Activated effector memory CD4-positive, alpha-beta T cell treated with anti-CD3 and anti-CD28 coated beads, Interleukin-2, amount 50 U/mL, for 16 hours (primary cell): ENCODE measurements around the gene PHLPP2.

ENCODE experiments used
- DNase-seq: peaks from one replicate; pipeline ENCODE4 v3.0.0-alpha.2; 2020

Gene PHLPP2

GRCh38 chr16:71669926-71670536 is 54.5 kb downstream of the PHLPP2 start:
- DNase-seq = no peak

- DNase-seq = no peak
These were observed 57.4 kb downstream of the PHLPP2 start for GRCh38 chr16:71666928-71667707.

- DNase-seq = no peak
These were observed 58.2 kb downstream of the PHLPP2 start for GRCh38 chr16:71666264-71666663.

GRCh38 chr16:71659471-71659870 is 65.0 kb downstream of the PHLPP2 start:
- no peak for DNase-seq

- DNase-seq = no peak
These were observed 65.7 kb downstream of the PHLPP2 start for GRCh38 chr16:71658771-71659170.

GRCh38 chr16:71649704-71650103 is 74.8 kb downstream of the PHLPP2 start:
- no peak for DNase-seq

GRCh38 chr16:71648921-71649320 is 75.6 kb downstream of the PHLPP2 start:
- DNase-seq = no peak

GRCh38 chr16:71648162-71648561 is 76.3 kb downstream of the PHLPP2 start:
- no peak for DNase-seq

GRCh38 chr16:71647391-71647790 is 77.1 kb downstream of the PHLPP2 start:
- DNase-seq = no peak

GRCh38 chr16:71645450-71645849 is 79.1 kb downstream of the PHLPP2 start:
- no peak for DNase-seq

- no peak for DNase-seq
These were observed 87.1 kb downstream of the PHLPP2 start for GRCh38 chr16:71637398-71637797.

GRCh38 chr16:71635632-71636031 is 88.9 kb downstream of the PHLPP2 start:
- DNase-seq = no peak

- no peak for DNase-seq
These were observed 92.7 kb downstream of the PHLPP2 start for GRCh38 chr16:71631776-71632175.

- DNase-seq = no peak
These were observed 93.7 kb downstream of the PHLPP2 start for GRCh38 chr16:71630808-71631207.

GRCh38 chr16:71629278-71630016 is 95.1 kb downstream of the PHLPP2 start:
- DNase-seq = no peak

GRCh38 chr16:71628810-71629209 is 95.7 kb downstream of the PHLPP2 start:
- DNase-seq = no peak

GRCh38 chr16:71627731-71628181 is 96.7 kb downstream of the PHLPP2 start:
- DNase-seq = no peak

GRCh38 chr16:71626858-71627213 is 97.7 kb downstream of the PHLPP2 start:
- DNase-seq = no peak

- DNase-seq = peak; percentile 71
These were observed 98.3 kb downstream of the PHLPP2 start, which contains the start of gene MARVELD3 for GRCh38 chr16:71626018-71626857. TSS of gene MARVELD3 (plus strand) at chr16:71626184. CDS start at chr16:71626230, 46 bp downstream.

- no peak for DNase-seq
These were observed 99.2 kb downstream of the PHLPP2 start for GRCh38 chr16:71625113-71625850.

GRCh38 chr16:71623597-71623996 is 100.9 kb downstream of the PHLPP2 start:
- no peak for DNase-seq

GRCh38 chr16:71622088-71622487 is 102.4 kb downstream of the PHLPP2 start:
- DNase-seq = no peak
